Coronary artery (tissue), 2 donors: ENCODE data around the gene VIT.

ENCODE experiments used
- DNase-seq: peaks from one replicate; pipeline ENCODE4 v3.0.0-alpha.2; 2017; ENCODE audit warnings: low spot score
- H3K27ac ChIP-seq, 2 donors: fragments of 200-600 bp; sonication (generic); one replicate each; pipeline ENCODE4 v1.5.1; 2016 to 2019
- H3K4me3 ChIP-seq: fragments of 200-600 bp; sonication (generic); 2 replicates; pipeline ENCODE4 v1.5.1; 2016; ENCODE audit warnings: mild to moderate bottlenecking, moderate library complexity
- CTCF ChIP-seq: fragments of 200-600 bp; sonication (generic); IDR thresholded peaks from one replicate; pipeline ENCODE4 v1.5.1; 2019; ENCODE audit warnings: antibody characterized with exemption

The VIT gene

DNA sequence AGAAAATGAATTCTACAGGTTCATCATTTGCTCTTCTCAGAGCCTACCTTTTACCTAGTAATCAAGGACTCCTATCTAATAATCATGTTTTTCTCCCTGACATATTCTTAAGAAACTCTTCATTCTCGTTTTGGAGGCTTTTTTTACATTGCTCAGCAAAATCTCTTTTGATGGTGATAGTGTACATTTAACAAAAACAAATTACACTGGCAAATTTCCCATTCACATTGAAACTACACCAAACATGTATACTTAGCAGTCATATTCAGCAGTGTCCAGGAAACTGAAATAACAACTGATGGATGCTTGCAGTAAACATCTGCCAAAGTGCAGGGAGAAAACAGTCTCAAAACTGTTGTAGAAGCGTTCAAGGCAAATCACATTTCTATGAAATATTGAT, 4.4 kb upstream of the VIT start:
- no peak overlapping the region for H3K27ac ChIP-seq
- H3K4me3 ChIP-seq: no peak overlapping the region
- no peak for TF ChIP-seq CTCF
- DNase-seq: no peak

DNA sequence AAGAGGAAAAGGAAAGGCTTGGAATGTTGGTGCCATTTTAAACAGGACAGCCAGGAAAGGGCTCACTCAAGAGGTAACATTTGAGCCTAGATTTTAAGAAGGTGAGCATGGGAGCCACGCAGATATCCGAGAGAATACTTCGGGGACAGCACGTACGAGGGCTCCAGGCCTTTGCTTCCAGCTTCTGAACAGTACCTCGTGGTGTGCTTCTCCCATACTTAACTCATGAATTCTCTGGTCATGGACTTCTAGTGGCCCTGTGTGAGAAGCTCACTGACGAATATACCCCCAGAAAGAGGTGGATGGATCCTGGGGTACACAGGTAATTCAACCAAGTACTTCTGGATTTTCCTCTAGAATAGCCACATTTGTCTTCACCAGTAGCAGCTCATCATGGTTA, 2.7 kb upstream of the VIT start:
- H3K27ac ChIP-seq: no peak overlapping the region
- no peak overlapping the region for H3K4me3 ChIP-seq
- no peak for DNase-seq
- TF ChIP-seq CTCF: no peak

- H3K4me3 ChIP-seq: no peak overlapping the region
Measured at GRCh38 chr2:36695746-36696415, 626 bp upstream of the VIT start.

DNA sequence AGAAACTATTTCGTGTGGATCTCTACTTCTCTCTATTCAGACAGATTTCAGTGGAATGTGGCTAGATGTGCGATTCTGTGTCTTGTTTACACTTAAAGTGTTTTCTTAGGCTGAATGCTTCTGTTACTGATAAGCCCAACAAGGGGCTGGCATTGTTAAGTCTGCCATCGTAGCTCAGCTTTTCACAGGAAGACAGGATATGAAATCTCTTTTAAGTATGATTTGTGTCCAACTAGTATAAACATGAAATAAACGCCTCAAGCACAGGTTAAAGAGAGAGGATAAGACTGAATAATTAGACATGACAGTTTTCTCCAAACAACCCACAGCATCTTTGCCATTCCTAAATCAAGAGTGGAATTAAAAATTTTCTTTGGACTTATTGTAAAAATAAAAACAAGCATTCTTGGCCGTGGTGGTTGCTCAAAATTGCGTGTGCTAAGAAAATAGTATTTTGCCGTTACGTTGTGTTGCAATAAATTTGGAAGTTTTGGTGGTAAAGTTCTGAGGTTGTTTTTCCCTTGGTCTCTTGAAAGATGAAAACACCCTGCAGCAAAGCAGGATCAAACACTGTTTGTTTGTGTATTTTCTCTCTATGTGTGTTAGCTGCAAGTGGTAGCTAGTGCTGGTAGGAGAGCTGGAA, 1.0 kb downstream of the VIT start:
- DNase-seq: no peak
- TF ChIP-seq CTCF: no peak
- peak overlapping the region in 1 of 2 donors; percentile 8 for H3K27ac ChIP-seq
- H3K4me3 ChIP-seq: peak overlapping the region; percentile 52

More at GRCh38 chr2:36695746-36696415, 626 bp upstream of the VIT start:
- TF ChIP-seq CTCF: no peak
- peak overlapping the region in 1 of 2 donors; percentile 12 for H3K27ac ChIP-seq
- no peak for DNase-seq

DNA sequence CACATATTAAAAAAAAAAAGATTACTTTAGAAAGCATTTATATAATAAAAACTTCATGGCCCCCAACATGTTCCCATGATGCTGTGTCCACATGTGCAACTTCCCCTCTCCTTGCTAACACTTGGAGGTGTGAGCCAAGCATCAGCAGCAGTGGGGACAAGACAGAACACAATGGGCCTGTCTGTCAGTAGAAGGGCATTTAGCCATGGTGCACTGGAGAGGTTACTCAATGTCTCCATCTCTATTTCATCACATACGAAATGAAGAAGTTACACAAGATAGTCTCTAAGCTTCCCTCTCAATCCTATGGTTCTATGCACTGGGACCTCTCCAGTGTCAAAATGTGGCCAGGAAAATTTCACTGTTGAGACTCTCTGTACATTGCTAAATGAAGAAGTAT, 2.5 kb downstream of the VIT start:
- DNase-seq: no peak
- TF ChIP-seq CTCF: no peak
- Histone ChIP-seq H3K4me3 (no peak overlapping the region), H3K27ac (no peak overlapping the region)

DNA sequence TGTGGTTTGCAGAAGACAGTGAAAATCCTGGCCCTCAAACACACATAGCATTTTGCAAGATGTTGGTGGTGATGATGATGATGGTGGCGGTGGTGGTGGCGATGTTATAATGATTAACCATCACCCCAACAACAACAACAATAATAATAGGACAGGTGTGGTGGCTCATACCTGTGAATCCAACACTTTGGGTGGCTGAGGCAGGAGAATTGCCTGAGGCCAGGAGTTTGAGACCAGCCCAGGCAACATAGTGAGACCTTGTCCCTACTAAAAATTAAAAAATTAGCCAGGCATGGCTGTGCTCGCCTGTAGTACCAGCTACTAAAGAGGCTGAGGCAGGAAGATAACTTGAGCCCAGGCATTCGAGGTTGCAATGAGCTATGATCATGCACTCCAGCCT, 3.8 kb downstream of the VIT start:
- H3K27ac ChIP-seq: no peak overlapping the region
- TF ChIP-seq CTCF: no peak
- DNase-seq: no peak

DNA sequence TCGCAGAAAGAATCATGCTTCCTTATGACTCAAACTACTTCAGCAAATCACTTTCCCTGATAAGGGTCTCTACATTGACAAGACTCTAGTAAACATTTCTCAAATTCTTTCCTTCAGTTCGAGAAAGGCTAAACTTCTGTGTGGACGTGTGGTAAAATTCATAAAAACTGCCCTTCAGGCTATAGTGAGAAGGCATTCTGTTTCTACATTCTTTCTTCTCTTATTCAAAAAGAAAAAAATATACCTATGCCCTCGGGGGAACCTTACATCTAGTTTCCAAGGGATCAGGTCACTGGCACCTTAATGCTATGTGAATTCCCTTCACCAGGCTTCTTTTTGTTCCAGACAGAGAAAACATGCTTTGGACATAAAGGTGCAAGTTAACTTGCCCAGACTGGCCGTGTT, 4.9 kb downstream of the VIT start:
- no peak for TF ChIP-seq CTCF
- no peak for DNase-seq
- no peak overlapping the region for H3K4me3 ChIP-seq
- H3K27ac ChIP-seq: no peak overlapping the region

More for the DNA sequence above, 3.8 kb downstream of the VIT start:
- no peak overlapping the region for H3K4me3 ChIP-seq
